IPS-NIHi7 (cell line): ENCODE data around the gene USP37.
A peak's percentile ranks its signal among the peaks of the same experiment; 100 is the strongest.

ENCODE experiments used
- DNase-seq: peaks from one replicate; pipeline ENCODE4 v3.0.0; 2012; ENCODE audit warnings: mixed read lengths; ENCODE audit errors: extremely low spot score

The USP37 gene, protein sequence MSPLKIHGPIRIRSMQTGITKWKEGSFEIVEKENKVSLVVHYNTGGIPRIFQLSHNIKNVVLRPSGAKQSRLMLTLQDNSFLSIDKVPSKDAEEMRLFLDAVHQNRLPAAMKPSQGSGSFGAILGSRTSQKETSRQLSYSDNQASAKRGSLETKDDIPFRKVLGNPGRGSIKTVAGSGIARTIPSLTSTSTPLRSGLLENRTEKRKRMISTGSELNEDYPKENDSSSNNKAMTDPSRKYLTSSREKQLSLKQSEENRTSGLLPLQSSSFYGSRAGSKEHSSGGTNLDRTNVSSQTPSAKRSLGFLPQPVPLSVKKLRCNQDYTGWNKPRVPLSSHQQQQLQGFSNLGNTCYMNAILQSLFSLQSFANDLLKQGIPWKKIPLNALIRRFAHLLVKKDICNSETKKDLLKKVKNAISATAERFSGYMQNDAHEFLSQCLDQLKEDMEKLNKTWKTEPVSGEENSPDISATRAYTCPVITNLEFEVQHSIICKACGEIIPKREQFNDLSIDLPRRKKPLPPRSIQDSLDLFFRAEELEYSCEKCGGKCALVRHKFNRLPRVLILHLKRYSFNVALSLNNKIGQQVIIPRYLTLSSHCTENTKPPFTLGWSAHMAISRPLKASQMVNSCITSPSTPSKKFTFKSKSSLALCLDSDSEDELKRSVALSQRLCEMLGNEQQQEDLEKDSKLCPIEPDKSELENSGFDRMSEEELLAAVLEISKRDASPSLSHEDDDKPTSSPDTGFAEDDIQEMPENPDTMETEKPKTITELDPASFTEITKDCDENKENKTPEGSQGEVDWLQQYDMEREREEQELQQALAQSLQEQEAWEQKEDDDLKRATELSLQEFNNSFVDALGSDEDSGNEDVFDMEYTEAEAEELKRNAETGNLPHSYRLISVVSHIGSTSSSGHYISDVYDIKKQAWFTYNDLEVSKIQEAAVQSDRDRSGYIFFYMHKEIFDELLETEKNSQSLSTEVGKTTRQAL

DNA sequence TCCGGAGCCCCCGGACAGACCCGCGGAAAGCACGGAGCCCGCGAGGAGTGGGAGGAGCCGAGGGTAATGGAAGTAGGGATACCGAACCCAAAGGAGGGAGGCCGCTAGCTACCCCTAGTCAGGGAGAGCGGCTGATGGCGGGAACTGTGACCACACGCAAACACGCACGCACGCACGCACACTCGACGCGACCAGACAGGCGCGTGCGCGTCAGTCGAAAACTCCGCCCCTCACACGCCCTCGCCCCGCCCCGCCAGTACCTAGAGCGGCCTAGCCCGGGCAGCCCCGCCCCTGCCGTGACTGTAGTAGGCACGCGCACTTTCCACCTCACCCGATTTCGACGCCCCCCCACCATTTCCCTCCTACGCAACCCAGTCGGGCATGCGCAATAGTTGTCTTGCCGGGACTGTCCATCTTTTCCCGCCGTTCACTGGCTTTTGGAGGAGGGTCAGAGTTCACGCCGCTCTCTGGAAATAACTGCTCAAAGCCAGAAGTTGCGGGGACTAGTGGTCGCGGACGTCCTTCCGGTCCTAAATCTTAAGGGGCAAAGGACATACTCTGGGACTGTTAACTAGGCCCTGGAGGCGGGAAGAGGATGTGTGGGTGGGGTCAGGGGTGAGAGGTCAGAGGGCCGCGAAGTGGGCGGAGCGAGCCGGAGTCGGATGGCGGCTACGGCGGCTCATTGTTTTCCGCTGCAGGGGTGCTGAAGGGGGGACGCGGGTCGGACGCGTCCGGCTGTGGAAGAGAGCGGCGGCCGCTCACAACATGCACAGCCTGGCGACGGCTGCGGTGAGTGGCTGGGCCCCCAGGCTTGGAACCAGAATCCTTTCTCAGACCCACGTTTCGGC is at the start of gene USP37, which contains the start of gene CNOT9:
Gene USP37, minus strand, starts transcription at position 162 of the 848 bp plus-strand sequence. CDS start 9,698 bp downstream, outside the sequence.
Gene CNOT9, plus strand, starts transcription at position 650 of the 848 bp plus-strand sequence. Its CDS starts 116 bp downstream, at position 766.
- peak; percentile 97 for DNase-seq

DNA sequence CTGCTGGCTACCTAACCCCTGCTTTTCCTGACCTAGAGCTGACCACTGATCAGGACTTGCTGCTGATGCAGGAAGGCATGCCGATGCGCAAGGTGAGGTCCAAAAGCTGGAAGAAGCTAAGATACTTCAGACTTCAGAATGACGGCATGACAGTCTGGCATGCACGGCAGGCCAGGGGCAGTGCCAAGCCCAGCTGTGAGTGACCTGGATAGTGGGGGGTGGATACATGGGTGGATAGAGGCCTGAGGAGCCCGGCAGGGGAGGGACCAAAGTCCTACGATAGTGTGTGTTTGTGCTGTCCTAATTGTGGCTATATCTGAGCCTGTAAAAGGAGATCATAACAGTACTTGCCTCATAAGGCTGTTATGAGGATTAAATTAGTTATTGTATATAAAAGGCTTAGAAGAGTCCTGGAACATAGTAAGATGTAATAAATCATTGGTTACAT is 47.7 kb upstream of the USP37 start:
- no peak for DNase-seq

DNA sequence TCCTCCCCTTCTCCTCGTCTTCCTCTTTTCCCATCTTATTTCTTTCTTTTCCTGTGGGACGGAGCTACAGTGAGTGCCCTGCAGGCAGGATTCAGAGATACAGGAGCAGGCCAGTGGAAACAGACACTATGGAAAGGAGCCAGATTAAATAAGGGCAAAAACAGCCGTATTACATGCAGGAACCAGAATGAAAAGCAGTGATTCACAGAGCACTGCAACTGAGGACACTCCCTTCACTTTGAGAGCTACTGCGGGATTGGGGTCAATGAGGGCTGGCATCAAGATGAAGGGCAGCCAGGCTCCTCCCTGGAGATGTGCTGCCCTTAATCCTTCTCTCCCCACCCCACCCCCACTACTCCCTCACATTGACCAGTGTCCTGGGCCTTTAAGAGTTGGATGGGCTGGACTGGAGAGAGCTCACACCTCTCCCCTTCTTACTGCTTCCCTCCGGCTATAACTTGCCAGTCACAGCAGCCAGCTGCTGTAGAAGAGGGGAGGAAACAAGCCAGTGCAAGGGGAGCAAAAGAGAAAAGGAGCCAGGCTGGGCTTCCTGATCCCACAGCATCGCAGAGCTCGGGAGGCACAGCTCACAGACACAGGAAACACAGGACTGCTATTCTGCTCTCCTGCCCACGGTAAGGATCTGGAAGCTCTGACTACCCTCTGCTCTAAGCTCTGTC is 39.4 kb upstream of the USP37 start, which contains the start of gene PLCD4:
Gene PLCD4, plus strand, starts transcription at position 464 of the 680 bp plus-strand sequence. CDS start 7,841 bp downstream, outside the sequence.
- DNase-seq, result peak; percentile 27

DNA sequence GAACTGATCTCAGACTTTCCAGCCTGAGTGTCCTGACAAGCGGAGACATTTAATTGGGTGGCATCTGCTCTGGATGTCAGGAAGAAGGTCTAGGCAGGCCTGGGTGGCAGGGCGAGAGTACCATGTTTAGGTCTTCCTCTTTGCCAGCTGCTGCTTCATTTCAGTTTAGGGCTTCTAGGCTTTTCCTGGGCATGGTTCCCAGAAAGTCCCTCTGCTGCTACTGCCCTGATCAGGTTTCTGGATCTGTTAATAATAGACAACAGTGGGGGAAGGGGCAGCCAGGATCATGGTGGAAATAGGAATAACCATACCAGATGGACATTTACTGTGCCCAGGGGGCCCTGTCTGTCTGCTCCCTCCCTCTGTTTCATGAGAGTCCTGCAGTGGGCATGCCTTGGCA is 37.3 kb upstream of the USP37 start:
- DNase-seq, result no peak

DNA sequence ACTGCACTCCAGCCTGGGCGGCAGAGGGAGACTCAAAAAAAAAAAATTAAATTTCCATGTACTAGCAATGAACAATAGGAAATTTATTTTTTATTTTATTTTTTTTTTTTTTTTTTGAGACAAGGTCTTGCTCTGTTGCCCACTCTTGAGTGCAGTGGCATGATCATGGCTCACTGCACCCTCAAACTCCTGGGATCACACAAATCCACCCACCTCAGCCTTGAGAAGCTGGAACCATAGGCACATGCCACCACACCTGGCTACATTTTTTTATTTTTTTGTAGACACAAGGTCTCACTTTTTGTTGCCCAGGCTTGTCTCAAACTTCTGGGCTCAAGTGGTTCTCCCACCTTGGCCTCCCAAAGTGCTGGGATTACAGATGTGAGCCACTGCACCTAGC is 17.4 kb upstream of the USP37 start:
- DNase-seq, result no peak

DNA sequence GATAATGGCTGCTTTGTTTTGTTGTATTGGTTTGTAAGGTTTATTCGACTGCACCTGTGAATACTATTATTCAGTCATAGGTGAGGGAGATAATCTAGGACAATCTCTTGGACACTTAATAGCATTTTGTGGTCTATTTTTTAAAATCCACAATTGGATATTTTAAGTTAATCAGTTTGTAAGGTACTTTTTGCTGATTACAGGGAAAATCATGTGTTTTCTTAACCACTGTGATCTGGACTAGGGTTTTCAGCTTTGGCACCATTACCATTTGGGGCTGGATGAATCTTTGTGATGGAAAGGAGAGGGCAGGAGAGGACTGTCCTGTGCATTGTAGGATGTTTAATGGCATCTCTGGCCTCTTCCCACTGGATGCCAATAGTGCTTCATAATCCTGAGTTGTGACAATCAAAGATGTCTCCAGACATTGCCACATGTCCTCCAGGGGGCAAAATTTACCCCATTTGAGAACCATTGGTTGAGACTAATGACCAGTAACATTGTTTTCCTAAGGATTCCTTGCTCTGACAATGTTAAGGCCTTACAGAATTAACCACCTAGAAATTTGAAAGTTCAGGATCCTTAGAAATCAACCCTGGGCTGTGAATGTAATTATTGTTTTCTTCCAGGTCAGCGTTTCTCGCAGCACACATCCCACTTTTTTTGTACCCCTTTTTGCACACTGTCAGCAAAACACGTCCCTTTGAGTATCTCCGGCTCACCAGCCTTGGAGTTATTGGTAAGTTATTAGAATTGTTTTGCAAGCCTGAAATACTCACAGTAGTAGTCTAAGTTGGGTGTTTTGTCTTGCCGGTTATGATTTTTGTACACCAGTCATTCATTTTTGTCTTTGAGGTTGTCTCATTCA is 16.1 kb upstream of the USP37 start:
- no peak for DNase-seq

DNA sequence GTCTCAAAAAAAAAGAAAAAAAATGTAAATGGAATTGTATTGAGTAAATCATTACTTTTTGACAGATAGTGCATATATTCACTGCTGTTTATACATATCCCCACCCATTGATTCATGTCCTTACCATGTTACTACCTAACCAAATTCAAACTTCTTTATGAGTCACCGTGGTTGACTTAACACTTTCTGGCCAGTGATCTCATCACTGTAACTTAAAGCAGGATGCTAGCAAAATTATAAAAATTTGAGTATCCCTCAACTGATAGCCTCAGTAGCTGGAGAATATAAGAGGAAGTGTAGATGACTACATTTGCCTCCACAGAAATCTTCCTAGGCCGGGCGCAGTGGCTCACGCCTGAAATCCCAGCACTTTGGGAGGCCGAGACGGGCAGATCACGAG is 13.9 kb upstream of the USP37 start:
- DNase-seq, result no peak

DNA sequence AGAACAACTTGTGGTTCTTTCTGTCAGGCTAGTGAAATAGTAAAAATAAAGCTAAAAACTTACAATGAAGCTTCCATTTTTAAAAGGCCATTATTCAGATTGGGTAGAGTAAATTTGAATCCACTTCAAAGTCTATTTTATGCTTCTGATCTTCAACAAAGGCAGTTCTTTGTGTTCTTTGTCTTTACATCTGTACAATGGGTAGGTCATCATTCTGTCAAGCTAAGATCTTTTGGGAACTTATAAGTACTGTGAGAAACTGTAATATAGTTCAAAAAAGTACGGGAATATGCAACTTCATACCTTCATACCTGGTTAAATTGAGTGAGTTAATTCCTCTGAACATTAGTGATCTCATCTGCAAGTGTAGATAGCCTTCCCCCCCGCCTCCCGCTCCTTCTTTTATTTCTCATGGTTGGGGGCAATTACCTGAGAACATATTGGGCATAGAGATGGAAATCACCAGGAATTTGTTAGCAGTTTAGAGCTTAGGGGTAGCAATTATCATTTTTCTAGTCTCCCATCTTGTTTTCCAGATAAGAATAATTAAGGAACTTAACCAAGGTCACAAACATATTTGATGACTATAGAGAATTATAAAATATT is 10.2 kb upstream of the USP37 start:
- DNase-seq, result no peak

DNA sequence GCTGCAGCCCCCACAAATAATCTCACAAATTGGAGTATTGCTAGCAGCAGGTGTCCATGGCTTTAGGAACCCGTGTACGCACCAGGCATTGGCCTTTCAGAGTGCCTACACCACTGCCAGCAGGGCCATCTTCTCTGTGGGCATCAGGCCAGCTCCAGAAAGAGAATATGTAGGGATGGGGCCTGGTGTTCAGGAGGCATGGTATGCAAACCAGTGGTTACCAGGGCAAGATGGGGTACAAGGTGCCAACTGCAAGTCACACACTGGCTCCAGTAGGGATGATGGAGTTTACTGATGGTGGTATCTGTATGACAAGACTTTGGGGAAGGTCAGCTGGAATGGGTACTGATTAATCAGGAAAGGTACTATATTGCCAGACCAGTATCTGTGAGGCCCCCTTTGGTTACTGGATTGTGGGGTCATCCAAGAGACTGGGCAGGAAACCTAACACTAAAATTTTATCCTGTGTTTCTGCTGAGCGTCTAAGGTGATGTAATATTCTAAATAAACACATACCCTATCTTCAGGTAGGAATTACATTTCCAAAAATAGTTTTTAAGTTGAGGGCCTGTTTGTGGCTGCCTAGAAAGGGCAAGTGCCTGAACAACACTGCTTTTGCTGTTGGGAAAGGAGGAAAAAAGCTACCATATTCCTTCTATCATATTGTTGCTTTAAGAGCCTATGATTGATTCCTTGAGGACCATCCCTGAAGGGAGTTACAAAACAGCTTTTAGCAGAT is 9.5 kb upstream of the USP37 start:
- DNase-seq, result no peak

DNA sequence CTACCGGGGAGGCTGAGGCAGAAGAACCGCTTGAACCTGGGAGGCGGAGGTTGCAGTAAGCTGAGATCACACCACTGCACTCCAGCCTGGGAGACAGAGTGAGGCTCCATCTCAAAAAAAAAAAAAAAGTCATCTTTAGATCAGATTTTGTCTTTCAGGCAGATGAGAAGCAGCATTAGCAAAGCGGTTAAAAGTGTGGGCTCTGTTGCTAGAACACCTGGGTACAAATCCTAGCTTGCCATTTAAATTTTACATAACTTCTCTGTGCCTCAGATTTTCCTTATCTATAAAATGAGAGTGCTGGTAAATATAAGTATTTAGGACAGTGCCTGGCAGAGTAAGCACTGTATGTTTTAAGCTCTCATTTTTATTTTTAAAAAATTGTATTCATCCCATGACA is 8.7 kb upstream of the USP37 start:
- DNase-seq, result no peak

DNA sequence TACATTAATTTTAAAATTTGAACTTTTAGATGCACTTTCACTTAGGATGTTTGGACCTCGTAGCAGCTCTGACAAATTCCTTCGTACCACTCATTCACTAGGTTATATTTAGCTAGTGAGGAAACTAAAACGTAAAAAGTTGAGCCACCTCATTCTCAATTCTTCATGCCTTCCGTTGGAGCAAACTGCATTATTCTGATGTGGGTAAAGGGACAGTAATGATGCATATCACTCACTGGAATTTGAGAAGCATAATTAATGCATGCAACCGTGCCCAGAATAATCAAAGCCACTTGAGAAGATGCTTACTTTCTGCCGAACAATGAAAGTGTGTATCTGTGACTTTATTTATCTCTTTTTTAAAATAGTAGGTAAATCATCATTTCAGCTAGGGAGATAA is 2.7 kb upstream of the USP37 start:
- DNase-seq, result no peak

DNA sequence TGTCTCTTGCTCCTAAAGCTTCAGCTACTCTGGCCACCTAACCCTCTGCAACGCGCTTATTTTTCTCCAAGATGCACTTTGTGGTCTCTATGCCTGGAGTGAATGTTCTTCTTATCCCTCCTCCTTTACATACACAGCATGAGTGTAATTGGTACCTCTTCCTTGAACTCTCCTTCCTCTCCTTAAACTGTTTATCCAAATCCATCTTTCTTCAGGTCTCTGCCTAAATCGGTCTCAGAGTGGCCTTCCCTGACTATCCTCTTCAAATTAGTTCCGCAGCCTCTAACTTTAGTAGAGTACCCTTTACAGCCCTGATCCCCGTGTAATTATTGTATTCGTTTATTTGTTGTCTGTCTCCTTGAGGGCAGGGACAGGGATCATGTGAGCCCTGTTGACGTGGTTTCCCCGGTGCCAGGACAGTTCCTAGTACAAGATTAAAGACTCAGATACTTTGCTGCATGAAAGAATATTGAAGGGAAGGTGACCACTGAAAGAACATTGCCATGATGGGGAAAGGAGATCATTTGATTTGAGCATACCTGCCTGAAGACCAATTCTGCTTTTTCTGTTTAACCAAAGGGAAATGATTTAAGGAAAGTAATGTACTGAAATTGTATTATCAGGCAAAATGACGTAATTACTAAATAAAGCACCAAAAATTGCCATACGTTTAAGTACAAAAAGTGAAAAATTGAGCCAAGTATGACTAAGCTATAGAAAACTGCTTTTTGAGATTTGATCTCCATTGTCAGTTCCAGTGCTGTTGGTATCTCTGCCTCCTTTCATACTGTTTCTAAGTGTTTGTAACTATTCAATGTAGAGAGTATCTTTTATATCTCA is 1.7 kb upstream of the USP37 start:
- peak; percentile 11 for DNase-seq

DNA sequence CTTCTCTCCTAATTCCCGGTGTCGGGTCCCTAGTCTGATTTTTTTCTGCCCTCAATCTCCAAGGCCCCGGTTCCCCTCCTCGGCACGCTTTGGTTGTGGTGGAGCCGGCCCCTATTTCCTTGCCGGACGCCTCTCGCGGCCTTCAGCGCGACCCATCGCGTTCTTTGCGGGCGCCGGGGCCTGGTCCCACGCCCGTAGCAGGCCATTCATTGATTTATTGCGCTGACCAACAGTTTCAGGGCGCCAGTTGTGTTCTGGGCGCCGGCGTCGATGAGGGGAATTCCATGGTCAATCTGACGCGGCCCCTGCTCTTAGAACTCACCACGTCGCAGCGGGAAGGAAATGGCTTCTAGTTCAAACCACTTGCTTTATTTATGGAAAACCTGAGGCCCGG is 884 bp upstream of the USP37 start:
- peak; percentile 36 for DNase-seq

DNA sequence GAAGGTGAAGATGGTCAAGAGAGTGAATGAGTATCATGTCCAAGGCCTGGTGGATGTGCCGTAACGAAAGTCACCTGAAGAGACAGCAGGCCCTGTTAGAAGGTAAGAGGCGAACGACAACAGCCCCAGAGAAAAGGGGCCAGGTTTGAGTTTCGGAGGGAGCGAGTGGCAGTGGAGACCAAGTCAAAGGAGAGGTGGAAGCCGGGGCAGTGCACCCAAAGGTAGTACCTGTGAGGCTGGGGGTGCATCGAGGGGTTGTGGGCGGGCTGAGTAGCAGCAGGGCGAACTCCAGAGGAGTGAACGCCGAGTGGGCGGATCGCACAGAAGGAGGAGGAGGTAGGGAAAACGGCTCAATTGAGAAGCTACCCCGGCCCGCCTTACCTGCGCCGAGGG is 358 bp downstream of the USP37 start:
- DNase-seq, result peak; percentile 79

DNA sequence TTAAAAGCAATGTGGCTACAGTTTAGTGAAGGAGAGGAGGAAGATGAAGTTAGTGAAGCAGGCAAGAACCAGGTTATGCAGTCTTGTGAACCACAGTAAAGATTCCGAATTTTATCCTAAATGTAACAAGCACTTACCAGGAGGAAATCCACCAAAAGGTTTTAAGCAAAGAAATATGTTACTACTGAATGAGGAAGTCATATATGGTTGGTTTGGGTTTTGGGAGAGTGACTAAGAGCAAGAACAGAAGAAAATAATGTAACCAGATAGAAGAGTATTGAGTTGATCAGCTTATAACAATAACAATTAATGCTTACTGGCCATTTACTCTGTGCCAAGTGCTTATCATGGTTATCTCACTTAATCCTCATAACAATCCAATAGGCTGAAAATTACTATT is 1.9 kb downstream of the USP37 start:
- no peak for DNase-seq

DNA sequence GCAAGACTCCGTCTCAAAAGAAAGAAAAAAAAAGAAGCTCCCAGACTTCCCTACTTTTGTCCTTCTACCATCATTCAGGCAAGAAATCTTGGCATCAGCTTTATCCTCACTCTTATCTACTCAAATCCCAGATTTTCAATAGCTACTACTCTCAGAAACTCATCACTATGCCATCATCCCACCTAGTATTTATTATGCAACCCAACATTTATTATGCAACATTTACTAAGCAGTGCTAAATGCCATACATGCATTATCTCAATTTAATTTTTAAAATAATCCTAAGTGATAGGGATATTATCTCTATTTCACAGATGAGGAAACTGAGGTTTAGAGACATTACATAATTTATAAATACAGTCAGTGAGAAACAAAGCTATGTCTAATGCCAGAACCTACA is 4.1 kb downstream of the USP37 start:
- no peak for DNase-seq

DNA sequence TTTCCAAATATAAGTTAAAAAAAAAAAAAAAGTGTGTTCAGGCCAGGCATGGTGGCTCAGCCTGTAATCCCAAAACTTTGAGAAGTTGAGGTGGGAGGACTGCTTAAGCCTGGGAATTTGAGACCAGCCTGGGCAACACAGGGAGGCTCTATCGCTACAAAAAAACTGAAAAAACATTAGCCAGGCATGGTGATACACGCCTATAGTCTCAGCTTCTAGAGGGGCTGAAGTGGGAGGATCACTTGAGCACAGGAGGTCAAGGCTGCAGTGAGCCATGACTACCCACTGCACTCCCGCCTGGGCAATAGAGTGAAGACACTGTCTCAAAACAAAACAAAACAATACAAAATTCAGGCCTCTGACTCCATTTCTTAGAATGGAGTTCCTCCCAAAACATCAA is 9.2 kb downstream of the USP37 start:
- DNase-seq, result no peak

DNA sequence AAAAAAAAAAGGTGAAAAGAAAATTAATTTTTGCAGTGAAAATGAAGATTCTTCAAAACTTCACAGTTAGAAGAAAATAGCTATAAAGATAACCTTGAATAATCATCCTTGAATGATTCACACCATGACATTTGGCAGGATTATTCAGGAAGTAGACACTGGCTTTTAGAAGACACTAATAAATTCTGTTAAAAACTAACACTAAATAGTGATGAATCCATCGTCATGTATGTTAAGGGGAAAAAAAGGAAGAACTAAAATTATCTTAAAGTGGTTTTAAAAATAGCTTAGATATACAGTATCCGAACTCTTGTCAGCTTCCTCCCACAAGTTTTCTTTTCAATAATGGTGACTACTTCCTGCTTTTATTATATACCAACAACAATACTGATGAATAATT is 10.2 kb downstream of the USP37 start:
- DNase-seq, result no peak
